Medulla oblongata (tissue), 1 donor: Measurements from ENCODE around the gene HOXD8.

Experiments used
- DNase-seq: peaks from one replicate; pipeline ENCODE4 v3.0.0-alpha.2; 2015; ENCODE audit errors: extremely low spot score

HOXD8 gene

DNA sequence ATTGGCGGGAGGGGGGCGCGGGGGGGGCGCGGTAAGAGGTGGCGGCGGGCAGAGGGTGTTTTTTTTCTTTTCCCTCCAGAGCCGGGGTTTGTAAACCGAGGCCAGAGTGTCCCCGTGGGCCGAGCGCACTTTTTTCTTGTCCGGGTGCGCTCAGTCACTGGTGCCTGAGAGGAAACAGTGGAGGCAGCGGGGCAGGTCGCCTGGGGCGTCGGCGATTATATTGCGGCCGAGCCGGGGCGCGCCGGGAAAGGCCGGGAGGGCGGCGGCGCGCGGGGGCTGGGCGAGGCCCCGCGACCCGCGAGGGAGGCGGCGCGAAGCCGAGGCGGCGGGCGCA, 275 bp downstream of the HOXD8 start:
- peak; percentile 23 for DNase-seq

GRCh38 chr2:176130147-176130956, 847 bp downstream of the HOXD8 start:
- peak; percentile 67 for DNase-seq

DNA sequence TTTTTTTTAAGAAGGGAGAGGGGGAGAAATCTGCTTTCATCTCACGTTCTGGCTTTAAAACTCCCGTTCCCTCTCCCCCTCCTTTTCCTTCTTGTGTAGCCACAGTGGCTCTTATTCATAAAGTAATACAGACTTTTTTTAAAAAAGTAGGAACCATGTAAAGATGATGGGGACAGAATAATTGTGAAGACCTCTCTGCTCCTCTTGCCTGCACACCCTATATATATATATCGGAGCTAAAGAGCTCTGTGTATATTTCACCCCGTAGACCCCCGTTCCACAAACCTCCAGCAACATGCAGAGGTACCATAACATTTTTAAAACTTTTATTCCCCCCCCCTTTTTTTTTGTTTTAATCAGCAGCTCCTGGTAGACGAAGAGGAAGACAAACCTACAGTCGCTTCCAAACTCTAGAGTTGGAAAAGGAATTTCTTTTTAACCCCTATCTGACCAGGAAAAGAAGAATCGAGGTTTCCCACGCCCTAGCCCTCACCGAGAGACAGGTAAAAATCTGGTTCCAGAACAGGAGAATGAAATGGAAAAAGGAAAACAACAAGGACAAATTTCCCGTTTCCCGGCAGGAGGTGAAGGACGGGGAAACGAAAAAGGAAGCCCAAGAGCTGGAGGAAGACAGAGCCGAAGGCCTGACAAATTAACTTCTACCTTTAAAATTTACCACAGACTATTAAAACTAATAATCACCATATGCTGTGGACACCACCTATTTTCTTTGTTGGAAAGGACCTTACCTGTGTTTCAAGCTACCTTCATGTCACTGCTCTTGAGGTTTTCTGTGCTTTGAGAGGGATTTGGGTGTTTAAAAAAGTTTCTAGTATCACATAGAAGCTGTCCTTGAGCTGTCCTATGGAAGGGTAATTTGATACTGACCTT, 1.7 kb downstream of the HOXD8 start:
- no peak for DNase-seq

DNA sequence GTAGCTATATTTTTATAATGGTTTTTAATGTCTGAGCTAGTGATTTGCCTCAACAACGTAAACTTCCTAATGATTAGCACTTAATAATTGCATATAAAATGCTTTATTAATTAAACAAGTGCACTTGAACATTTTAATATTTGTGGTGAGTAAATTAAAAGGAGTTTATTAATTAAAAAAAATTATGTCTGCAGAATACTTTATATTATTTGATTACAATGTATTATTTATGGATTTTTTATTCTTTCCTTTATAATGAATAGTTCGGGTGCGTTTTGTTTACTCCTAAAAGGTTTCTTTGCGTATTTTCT, 2.3 kb downstream of the HOXD8 start:
- DNase-seq: no peak

GRCh38 chr2:176132205-176133171, 3.0 kb downstream of the HOXD8 start:
- peak; percentile 20 for DNase-seq

DNA sequence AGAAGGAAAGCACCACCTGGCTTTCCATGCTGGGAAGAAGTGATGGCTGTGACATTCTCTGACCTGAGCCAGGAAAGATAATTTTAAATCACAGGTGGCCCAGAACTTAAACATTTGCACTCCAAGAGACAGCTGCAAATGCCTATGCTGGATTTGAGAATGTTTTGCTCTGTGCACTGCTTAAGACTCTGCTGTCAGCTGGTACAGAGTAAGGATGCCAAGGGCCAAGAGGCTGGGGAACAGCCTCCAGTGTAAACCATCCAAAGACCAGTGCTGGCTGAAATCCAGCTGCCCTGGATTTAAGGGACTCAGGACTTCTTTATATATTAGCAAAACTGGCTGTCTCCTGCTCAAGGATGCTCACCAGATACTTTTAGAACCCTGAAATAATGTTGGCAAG, 3.9 kb downstream of the HOXD8 start:
- peak; percentile 80 for DNase-seq

DNA sequence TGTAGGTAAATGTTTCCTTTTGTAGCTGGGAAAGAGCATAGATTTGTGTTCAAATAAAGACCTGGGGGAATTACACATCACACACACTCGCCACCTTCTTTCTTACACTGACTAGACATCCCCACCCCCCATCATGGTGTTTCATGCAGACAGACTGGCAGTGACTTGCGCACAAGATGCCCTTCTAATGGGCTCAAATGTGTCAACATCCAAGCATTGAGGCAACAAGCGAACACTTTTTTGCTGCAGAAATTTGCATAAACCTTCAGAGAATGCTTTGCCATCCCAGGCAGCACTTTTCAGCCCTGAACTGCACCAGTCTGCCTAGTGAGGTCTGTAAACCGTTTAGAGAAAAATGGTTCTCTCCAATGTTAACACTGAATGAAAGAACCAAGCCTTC, 4.5 kb downstream of the HOXD8 start:
- DNase-seq: no peak

GRCh38 chr2:176135035-176135440, 5.5 kb downstream of the HOXD8 start:
- peak; percentile 46 for DNase-seq

GRCh38 chr2:176136374-176137251, 7.1 kb downstream of the HOXD8 start:
- DNase-seq: no peak

DNA sequence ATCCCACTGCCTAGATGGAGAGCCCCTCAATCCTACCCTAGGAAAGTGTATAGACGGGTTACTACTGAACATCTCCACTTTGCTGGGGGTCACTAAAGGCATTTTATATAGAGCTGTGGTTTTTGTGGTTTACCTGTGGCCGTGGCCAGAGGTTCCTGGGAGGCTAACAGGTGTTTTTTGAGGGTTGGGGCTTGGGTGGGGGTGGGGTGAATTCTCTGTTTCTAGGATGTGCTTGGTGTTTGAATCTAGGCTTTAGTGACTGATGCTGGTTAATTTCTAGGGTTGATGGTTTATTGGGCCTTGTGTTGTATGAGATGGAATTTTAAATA, 7.7 kb downstream of the HOXD8 start:
- DNase-seq: no peak

GRCh38 chr2:176137906-176138305, 8.4 kb downstream of the HOXD8 start:
- peak; percentile 26 for DNase-seq

DNA sequence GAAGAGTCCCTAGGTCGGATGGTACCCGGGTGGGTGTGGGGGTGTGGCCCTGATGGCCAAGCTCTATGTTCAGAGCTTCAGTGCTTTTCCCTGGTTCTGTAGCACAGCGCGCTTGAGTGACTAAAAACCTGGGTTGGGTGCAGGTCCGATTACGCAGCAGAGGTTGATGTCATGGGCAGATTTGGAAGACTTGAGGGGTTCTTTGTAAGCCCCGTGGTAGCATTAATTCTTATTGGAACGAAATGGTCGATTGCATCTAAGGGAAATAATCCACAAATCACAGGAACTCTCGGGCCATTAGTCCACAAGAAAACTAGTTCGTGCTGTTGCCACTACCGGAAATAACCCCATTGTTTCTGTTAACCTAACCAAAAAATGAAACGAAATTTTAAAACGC, 9.0 kb downstream of the HOXD8 start:
- peak; percentile 38 for DNase-seq

DNA sequence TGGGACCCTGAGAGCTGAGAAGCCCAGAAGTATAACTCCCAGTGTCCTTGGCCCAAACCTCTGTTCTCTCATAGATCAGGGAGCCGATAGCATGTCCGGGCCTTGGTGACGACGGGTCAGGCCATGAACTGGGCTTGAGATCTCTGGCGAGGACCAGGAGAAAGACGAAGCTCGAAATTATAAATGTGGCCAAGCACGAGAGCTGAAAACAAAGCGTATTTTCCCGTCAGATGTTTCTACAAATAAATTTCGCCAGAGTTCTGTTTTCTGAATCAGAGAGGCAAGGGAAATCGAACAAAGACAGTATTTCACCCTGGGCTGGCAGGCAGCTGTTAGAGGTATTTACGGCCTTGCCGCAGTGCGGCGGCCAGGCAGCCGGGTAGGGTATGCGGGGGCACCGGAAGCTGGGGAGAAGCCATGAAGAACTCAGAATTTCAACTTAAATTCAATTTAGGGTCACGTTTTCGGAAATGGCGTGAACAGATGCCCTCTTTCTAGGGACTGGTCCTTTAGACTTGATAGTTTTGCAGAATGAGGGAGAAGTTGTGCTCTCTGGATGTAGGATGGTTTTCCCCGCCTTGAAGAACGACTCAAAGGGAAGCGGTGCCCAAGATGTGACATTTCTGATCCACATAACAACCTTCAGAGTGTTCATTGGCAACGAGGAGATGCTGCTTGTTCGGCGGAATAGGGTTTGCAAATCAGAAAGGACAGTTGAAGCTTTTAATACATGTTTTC, 9.6 kb downstream of the HOXD8 start:
- peak; percentile 48 for DNase-seq

- DNase-seq: peak; percentile 48
These were observed 10.4 kb downstream of the HOXD8 start for GRCh38 chr2:176139661-176140512.

GRCh38 chr2:176140513-176141317, 11.2 kb downstream of the HOXD8 start:
- DNase-seq: peak; percentile 91

GRCh38 chr2:176142281-176142680, 12.8 kb downstream of the HOXD8 start:
- DNase-seq: no peak

DNA sequence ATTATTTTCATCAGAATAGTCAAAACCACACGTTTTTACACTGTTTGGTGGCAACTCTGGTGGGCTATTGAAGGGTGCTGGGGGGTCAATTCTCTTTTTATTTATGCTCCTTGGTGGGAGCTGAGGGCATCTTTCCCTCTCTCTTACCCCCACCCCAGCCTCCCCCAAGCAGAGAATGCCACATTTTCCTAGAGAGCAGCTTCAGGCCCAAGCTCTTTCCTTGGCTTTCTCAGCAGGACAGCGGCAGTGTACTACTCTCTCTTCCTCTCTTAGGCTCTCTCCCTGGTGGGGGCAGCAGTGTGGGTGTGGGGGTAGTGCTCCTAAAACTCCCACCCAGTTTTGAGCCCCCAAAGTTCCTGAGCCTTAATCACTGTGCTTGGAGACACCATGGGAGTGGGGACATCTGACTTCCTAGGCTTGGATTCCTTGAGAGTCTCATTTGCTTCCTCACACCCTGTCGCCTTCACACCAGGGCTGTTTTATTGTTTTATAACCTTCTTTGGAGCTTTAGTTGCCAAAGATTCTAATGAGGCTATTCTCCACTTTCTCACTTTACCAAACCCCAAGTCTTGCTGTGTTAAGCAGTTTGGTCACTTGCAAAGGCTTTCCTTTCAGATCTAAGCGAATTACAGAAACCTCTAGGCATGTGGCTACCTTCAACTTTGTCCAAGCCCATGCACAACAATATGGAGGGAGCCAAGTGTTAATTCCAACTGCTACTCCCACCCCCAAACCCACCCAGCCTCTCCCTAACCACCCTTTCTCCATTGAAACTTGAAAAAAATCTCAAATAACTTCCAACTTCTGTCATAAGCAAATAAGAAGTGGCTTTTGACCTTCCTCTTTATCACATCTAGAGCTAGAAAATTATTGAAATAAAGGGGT, 15.8 kb downstream of the HOXD8 start:
- DNase-seq: no peak

DNA sequence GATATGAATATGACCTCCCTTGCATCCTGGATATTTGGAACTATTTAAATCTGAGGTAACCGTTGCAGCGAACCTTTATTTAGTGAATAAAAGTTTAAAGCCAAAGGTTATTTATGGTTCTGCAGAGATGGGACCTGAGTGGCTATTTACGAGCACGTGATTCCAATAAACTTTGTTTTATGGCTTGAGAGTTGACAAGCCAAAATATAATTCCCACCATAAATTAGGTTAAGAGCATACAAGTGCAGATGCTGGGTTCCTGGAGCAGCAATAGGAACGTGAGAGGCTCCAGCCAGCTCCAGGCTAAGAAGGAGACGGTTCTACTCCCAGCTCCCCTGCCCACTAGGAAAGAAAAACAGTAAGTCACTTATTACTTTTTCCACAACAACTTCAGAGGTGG, 16.6 kb downstream of the HOXD8 start:
- no peak for DNase-seq
